Measurements from ENCODE around the gene CD207. TPM values are rescaled to one million over a fixed set of nuclear protein-coding genes. Genes with fewer than 3 reads are reported as not detected.
A peak's percentile ranks its signal among the peaks of the same experiment; 100 is the strongest.

Gene CD207
- total RNA-seq, 2 experiments from 2014 or later, result not detected

GRCh38 chr2:70828115-70828514 lies 7.5 kb downstream of the CD207 start:
- Mint-ChIP-seq H3K36me3 (ENCODE audit: low read depth) (no peaks in the 10 kb centered on the region), H3K9me3 (no peaks in the 10 kb centered on the region), H3K27ac (no peak overlapping the region), H3K27me3 (ENCODE audit: low read depth) (no peaks in the 10 kb centered on the region), H3K4me1 (ENCODE audit: low read depth) (peaks cover 25% of the 10 kb centered on the region), H3K4me3 (no peak overlapping the region)
- DNase-seq, result no peak
- intact Hi-C loops (cut with micrococcal nuclease), result no loop called here
- CTCF ChIA-PET, result no interaction called here

- CTCF ChIA-PET, result interaction anchor here (1.8 to 2.1 kb wide), 2 partner anchors 44 to 121 kb away, joined by 6 to 8 read pairs; no protein-coding TSS in a partner anchor
- Mint-ChIP-seq H3K9me3 (no peaks in the 10 kb centered on the region), H3K4me3 (no peak overlapping the region), H3K27me3 (ENCODE audit: low read depth) (no peaks in the 10 kb centered on the region), H3K4me1 (ENCODE audit: low read depth) (peaks cover 31% of the 10 kb centered on the region), H3K27ac (peak overlapping the region; percentile 92), H3K36me3 (ENCODE audit: low read depth) (no peaks in the 10 kb centered on the region)
- intact Hi-C loops (cut with micrococcal nuclease), result no loop called here
- DNase-seq, result no peak
These were observed 8.2 kb downstream of the CD207 start for GRCh38 chr2:70827388-70827787.

DNA sequence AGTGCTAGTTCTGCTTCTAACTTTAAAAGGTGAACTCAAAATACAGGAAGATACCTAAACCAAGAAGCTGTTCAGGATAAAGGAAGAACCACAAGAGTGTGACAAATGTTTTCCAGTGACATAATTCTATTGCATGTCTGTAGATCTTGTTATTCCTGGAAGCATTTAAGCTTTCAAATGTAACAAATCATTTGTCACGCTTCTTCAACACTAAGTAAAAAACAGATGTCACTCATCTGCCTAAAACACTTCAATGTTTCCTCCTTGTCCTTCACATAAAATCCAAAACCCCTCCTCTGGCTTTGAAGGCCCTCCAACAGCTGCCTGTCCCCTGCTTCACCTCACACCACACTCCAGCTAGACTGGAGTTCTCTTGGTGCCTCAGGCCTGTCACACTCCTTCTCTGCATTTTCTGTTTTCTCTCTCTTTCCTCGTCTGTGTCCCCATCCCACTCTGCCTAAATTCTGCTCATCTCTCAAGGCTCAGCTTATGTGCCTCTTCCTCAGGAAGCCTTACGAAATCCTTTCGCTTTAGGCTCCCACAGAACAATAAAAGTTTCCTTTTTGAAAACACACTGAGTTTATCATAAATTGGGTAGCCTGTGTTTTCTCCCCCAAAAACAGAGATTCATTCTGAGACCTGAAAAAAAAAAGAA lies 8.8 kb downstream of the CD207 start:
- no peaks in the 10 kb centered on the region for H3K36me3 Mint-ChIP-seq (ENCODE audit: low read depth)
- intact Hi-C loops (cut with micrococcal nuclease), result loop anchor here (1.0 kb wide), 1 partner anchor 24 kb away; no protein-coding TSS in a partner anchor
- DNase-seq, result peak; percentile 23
- CTCF ChIA-PET, result interaction anchor here (0.7 to 2.1 kb wide), 6 partner anchors 9 to 121 kb away, joined by 3 to 8 read pairs (median 3); partner anchors contain the start of gene CD207
- H3K9me3 Mint-ChIP-seq, result no peaks in the 10 kb centered on the region
- H3K27ac Mint-ChIP-seq, result peak overlapping the region; percentile 92
- H3K27me3 Mint-ChIP-seq (ENCODE audit: low read depth), result no peaks in the 10 kb centered on the region
- no peak overlapping the region for H3K4me3 Mint-ChIP-seq
- peaks cover 31% of the 10 kb centered on the region for H3K4me1 Mint-ChIP-seq (ENCODE audit: low read depth)

DNA sequence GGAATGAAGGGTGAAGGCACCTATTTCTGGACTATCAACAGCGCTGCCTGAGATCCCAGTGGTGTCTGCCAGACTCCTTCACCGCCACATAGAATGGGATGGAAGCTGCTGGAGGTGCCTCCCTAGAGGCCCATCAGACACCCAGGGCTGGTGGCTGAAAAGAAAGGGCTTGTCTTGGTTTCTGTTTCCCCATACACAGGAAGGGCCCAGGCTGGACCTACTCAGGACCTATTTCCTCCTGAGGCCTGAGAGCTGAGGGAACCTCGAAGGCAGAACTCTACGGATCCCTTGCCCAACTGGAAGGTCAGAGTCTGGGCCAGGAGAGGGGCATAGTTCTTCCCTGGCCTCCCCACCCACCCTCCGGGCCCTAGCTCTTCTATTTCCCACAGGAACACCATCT lies 12.4 kb downstream of the CD207 start:
- Mint-ChIP-seq H3K4me3 (no peak overlapping the region), H3K36me3 (ENCODE audit: low read depth) (no peaks in the 10 kb centered on the region), H3K27me3 (ENCODE audit: low read depth) (no peaks in the 10 kb centered on the region), H3K4me1 (ENCODE audit: low read depth) (peaks cover 27% of the 10 kb centered on the region), H3K27ac (no peak overlapping the region), H3K9me3 (no peaks in the 10 kb centered on the region)
- CTCF ChIA-PET, result interaction anchor here (1.0 to 1.1 kb wide), 2 partner anchors 39 to 47 kb away, joined by 3 to 4 read pairs; no protein-coding TSS in a partner anchor
- intact Hi-C loops (cut with micrococcal nuclease), result no loop called here
- DNase-seq, result no peak

GRCh38 chr2:70822843-70823242 lies 12.8 kb downstream of the CD207 start:
- DNase-seq, result no peak
- no peaks in the 10 kb centered on the region for H3K9me3 Mint-ChIP-seq
- H3K4me3 Mint-ChIP-seq, result no peak overlapping the region
- no peaks in the 10 kb centered on the region for H3K27me3 Mint-ChIP-seq (ENCODE audit: low read depth)
- H3K4me1 Mint-ChIP-seq (ENCODE audit: low read depth), result peaks cover 24% of the 10 kb centered on the region
- H3K36me3 Mint-ChIP-seq (ENCODE audit: low read depth), result no peaks in the 10 kb centered on the region
- intact Hi-C loops (cut with micrococcal nuclease), result no loop called here
- no peak overlapping the region for H3K27ac Mint-ChIP-seq
- CTCF ChIA-PET, result interaction anchor here (1.0 to 1.1 kb wide), 3 partner anchors 25 to 48 kb away, joined by 3 to 4 read pairs (median 3); no protein-coding TSS in a partner anchor

DNA sequence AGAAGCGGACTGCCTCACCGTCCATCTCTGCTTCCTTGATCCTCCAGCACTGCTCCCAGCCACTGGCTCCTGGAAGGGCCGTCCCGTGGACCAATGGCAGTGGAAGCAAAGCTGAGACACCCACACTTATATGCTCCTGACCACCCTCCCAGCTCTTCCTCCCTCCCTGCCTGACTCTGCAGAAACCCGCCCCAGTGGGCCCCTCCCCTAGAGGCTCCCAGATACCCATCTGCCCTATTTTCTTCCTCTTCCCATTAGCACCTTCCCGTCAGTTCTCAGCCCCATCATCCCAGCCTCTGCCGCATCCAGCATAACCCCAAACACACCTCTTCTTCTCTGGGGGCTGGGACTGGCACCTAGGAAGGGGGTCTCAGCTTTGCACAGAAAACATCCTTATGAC lies 15.1 kb downstream of the CD207 start, which contains the start of gene CLEC4F:
CLEC4F (minus strand) TSS at position 101 of the 400 bp plus-strand sequence; CDS start at position 25, 76 bp downstream.
- no peak within 1 kb of the TSS for H3K4me3 Mint-ChIP-seq
- no peaks in the 10 kb centered on the region for H3K9me3 Mint-ChIP-seq
- CTCF ChIA-PET, result interaction anchor here (0.5 kb wide), 1 partner anchor 94 kb away, joined by 5 read pairs; no protein-coding TSS in a partner anchor
- no peaks in the 10 kb centered on the region for H3K36me3 Mint-ChIP-seq (ENCODE audit: low read depth)
- intact Hi-C loops (cut with micrococcal nuclease), result no loop called here
- no peak for DNase-seq
- peaks cover 8% of the 10 kb centered on the region for H3K4me1 Mint-ChIP-seq (ENCODE audit: low read depth)
- no peaks in the 10 kb centered on the region for H3K27me3 Mint-ChIP-seq (ENCODE audit: low read depth)
- no peak within 1 kb of the TSS for H3K27ac Mint-ChIP-seq

DNA sequence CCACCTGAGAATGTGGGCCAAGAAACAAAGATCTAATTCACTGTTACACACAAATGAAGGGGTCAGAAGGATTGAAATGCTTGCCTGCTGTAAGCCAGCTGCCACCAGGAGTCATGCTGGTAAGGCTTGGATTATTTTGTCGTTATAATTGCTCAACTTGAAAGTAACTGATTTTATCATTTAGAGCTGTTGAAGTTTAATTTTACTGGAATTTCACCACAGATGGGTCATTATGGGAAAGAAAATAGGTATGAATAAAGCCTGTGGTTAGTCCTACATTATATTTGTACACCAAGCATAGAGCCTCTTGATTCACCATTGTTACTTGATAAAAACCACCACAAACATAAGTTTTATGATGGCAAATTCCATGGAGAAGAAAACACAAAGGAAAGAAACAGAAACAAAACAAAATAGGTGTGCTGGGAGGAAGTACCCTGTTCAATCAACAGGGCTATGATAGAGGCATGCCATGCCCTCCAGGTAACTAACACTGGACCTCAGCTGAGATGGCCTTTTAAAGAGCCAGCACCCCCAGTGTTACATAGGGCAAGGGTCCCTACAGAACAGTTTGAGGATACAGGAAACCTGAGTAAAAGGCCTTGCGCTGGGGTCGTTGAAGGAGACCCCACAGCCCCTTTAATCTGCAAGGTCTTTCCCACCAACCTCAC lies 18.2 kb downstream of the CD207 start:
- no peak overlapping the region for H3K27ac Mint-ChIP-seq
- intact Hi-C loops (cut with micrococcal nuclease), result loop anchor here (5.0 kb wide), 1 partner anchor 35 kb away; no protein-coding TSS in a partner anchor
- CTCF ChIA-PET, result interaction anchor here (2.4 kb wide), 1 partner anchor 28 kb away, joined by 6 read pairs; the partner anchor contains the start of gene FIGLA

GRCh38 chr2:70816726-70817125 lies 18.9 kb downstream of the CD207 start:
- Mint-ChIP-seq H3K27me3 (ENCODE audit: low read depth) (no peaks in the 10 kb centered on the region), H3K9me3 (no peaks in the 10 kb centered on the region), H3K4me1 (ENCODE audit: low read depth) (no peaks in the 10 kb centered on the region), H3K27ac (no peak overlapping the region), H3K36me3 (ENCODE audit: low read depth) (no peaks in the 10 kb centered on the region), H3K4me3 (no peak overlapping the region)
- intact Hi-C loops (cut with micrococcal nuclease), result loop anchor here (5.0 kb wide), 1 partner anchor 36 kb away; no protein-coding TSS in a partner anchor
- DNase-seq, result no peak
- CTCF ChIA-PET, result interaction anchor here (2.4 kb wide), 1 partner anchor 27 kb away, joined by 6 read pairs; the partner anchor contains the start of gene FIGLA

More for the DNA sequence above, 18.2 kb downstream of the CD207 start:
- Mint-ChIP-seq H3K27me3 (ENCODE audit: low read depth) (no peaks in the 10 kb centered on the region), H3K9me3 (no peaks in the 10 kb centered on the region), H3K4me3 (no peak overlapping the region), H3K4me1 (ENCODE audit: low read depth) (no peaks in the 10 kb centered on the region), H3K36me3 (ENCODE audit: low read depth) (no peaks in the 10 kb centered on the region)
- DNase-seq, result no peak

GRCh38 chr2:70808983-70809958 lies 26.3 kb downstream of the CD207 start:
- Mint-ChIP-seq H3K4me1 (ENCODE audit: low read depth) (no peaks in the 10 kb centered on the region), H3K36me3 (ENCODE audit: low read depth) (no peaks in the 10 kb centered on the region), H3K27me3 (ENCODE audit: low read depth) (no peaks in the 10 kb centered on the region), H3K4me3 (no peak overlapping the region), H3K27ac (no peak overlapping the region), H3K9me3 (no peaks in the 10 kb centered on the region)
- intact Hi-C loops (cut with micrococcal nuclease), result no loop called here
- no peak for DNase-seq
- CTCF ChIA-PET, result interaction anchor here (1.9 kb wide), 1 partner anchor 20 kb away, joined by 6 read pairs; the partner anchor contains the start of gene FIGLA

DNA sequence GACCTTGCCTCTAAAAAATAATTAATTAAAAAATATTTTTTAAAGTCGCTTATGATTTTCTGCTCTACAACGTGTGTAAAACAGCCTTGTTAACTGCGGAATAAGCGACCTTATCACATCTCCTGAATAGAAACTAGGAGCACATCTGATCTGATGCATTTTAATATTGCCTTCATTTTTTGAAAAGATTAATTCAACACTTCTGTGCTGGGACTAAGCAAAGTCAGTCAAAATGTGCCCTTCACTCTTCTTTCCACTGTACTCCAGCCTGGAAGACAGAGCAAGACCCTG lies 27.8 kb downstream of the CD207 start:
- H3K4me1 Mint-ChIP-seq (ENCODE audit: low read depth), result no peaks in the 10 kb centered on the region

DNA sequence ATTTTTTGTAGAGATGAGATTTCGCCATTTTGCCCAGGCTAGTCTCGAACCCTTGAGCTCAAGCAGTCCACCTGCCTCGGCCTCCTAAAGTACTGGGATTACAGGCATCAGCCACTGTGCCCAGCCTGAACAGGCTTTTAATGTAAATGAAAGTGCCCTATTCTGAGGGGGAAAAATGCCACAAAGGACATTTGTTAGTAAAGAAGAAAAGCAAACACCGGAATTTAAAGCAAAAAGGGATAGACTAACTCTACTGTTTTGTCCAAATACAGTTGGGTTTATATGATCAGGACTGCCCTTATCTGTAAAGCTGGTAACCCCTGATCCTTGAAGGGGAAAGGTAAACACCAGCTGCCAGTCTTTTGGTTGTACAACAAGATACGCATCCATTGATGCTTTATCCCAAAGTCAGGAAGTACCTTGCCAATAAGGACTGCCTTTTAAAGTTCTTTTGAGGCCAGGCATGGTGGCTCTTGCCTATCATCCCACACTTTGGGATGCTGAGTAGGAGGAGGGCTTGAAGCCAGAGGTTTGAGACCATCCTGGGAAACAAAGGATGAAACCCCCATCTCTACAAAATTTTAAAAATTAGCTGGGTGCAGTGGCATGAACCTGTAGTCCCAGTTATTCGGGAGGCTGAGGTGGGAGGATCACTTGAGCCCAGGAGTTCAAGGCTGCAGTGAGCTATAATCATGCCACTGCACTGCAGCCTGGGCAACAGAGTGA lies 28.4 kb downstream of the CD207 start:
- H3K27me3 Mint-ChIP-seq (ENCODE audit: low read depth), result no peaks in the 10 kb centered on the region
- H3K9me3 Mint-ChIP-seq, result no peaks in the 10 kb centered on the region
- no peaks in the 10 kb centered on the region for H3K4me1 Mint-ChIP-seq (ENCODE audit: low read depth)
- CTCF ChIA-PET, result no interaction called here
- intact Hi-C loops (cut with micrococcal nuclease), result no loop called here
- no peak overlapping the region for H3K27ac Mint-ChIP-seq
- no peaks in the 10 kb centered on the region for H3K36me3 Mint-ChIP-seq (ENCODE audit: low read depth)
- no peak overlapping the region for H3K4me3 Mint-ChIP-seq
- DNase-seq, result no peak

More for the DNA sequence above, 27.8 kb downstream of the CD207 start:
- Mint-ChIP-seq H3K9me3 (no peaks in the 10 kb centered on the region), H3K4me3 (no peak overlapping the region), H3K27me3 (ENCODE audit: low read depth) (no peaks in the 10 kb centered on the region), H3K27ac (no peak overlapping the region), H3K36me3 (ENCODE audit: low read depth) (no peaks in the 10 kb centered on the region)
- DNase-seq, result no peak
- intact Hi-C loops (cut with micrococcal nuclease), result no loop called here
- CTCF ChIA-PET, result interaction anchor here (0.9 to 1.9 kb wide), 2 partner anchors 15 to 18 kb away, joined by 4 to 6 read pairs; partner anchors contain the start of gene FIGLA

All from activated naive CD4-positive, alpha-beta T cell treated with anti-CD3 and anti-CD28 coated beads for 36 hours (primary cell).